Measurements from ENCODE around the gene TARBP2. TPM values are rescaled to one million over a fixed set of nuclear protein-coding genes. Genes with fewer than 3 reads are reported as not detected.
"Not testable (repeated sequence)": the region's sequence is repeated elsewhere in the genome, so short reads cannot be mapped to it uniquely, and the experiment has no call there.

TARBP2 gene
- total RNA-seq, 1 experiment from 2014 or later = 49.6 TPM

DNA sequence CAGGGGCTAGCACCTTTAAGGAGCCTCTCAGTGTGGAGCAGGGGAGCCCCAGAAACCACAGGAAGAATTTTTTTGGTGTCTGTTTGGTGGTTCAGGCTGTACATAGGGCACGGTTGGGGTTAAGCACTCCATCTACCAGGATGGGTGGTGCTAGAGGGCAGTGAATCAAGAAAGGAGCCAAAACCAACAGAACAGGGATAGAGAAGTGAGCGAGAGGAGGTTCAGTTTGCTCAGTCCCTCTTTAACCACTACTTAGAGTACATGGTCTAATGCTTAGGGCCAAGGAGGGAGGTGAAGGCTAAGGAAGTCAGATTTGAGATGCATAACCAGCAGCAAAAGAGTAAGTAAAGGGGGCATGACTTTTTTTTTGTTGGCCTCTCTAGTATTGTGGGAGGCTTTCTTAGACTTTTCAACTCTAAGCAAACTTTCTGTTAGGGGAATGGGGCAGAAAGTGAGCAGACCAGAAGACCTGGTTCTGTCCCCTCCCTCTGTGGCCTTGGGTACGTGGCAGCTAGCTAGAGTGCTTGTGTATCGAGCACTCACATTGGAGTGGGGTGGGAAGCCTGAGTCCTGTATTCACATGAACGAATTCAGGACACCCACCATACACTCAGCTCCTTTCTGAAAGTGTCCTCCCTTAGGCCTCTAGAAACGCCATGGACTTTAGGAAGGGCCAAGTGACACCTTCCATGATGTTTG is 12.8 kb downstream of the TARBP2 start:
- no peak for DNase-seq (ENCODE audit: low read depth)

DNA sequence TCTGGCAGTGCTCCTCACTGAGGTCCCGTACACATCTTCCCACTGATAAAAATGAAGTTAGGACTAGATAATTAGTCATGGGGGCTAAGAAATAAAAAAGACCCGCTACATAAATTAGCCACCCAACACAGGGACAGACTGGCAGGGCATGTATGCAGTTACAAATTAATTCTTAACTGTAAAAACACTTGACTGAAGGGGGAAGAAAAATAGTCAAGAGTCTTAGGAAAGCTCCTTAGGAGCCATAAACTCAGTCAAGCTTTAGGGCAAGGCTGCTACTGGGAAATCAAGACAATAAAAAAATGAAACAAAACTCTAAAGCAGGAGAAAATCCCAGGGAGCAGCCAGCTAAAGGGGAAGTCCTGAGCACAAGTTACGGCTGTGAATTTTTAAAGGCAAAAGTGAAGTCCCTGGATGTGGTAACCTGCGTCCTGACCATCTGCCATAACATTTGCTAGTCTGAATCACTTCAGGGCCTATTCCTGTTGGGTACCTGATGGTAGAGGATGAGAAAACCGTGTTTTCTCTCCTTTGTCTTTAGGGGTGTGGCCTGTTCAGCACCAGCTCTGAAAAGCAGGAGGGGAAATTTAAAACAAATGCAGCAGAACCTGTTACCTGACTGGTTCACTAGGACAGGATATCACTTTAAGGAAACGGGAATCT is 13.7 kb downstream of the TARBP2 start:
- DNase-seq (ENCODE audit: low read depth) = no peak

DNA sequence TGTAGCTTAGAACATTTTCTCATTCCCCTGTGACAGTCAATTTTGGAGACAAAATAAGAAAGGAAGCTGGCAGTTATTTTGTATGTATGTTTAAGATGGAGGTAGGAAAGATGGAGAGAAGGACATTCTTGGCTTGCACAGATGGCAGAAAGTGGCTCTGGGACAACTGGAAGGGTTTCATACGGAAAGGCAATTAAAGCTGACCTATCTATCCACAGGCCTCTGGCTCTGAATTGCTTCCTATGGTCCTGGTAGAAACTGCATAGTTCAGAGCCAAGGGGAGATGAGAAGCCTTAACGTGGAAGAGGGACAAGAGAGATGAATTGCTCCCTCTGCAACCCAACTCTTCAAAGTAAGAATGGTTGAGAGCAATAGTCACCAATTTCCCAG is 14.2 kb downstream of the TARBP2 start:
- DNase-seq (ENCODE audit: low read depth) = no peak

DNA sequence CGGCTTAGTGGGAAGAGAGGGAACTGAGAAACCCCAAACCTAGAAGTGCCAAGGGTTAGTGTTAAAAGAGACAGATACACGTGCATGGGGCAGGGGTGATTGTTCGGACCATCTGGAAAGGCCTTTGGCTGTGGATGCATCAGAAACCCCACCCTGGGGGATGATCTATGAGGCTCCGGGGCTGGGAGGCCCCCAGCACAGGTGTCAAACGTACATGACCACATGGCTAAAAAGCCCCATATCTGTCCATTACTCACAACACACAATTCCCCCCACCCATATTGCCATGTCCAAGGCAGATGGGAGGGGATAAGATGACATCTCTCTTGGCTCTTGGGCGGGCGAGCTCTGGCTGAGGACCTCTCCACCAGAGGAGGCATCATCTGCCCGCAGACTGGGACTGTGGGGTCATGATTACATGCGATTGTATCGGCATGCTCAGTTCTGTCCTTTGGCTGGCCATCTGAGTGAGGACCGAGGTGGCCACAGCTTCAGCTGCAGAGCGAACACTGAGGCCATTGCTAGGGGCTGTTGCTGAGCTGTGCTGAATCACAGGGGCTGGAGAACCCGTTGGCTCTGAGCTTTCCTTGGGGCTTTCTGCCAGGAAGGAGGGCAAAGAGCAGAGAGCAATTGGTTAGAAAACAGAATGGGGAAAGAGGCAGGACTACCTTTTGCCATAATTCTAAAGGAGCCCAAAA is 15.8 kb downstream of the TARBP2 start:
- no peak for DNase-seq (ENCODE audit: low read depth)

DNA sequence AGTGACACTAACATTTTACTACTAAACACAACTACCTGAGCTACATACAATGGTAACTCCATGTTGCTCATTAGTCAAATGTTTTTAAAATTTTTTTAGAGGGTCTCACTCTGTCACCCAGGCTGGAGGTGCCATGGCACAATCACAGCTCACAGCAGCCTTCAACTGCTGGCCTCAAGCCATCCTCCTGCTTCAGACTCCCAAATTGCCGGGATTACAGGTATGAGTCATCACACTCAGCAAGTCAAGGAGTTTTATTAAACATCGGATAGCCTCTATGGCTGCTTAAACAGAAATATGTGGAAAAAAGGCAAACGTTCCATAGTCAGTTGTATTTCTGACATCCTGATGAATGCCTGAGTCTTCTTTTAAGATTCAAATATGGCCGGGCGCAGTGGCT is 17.3 kb downstream of the TARBP2 start:
- DNase-seq (ENCODE audit: low read depth) = no peak

DNA sequence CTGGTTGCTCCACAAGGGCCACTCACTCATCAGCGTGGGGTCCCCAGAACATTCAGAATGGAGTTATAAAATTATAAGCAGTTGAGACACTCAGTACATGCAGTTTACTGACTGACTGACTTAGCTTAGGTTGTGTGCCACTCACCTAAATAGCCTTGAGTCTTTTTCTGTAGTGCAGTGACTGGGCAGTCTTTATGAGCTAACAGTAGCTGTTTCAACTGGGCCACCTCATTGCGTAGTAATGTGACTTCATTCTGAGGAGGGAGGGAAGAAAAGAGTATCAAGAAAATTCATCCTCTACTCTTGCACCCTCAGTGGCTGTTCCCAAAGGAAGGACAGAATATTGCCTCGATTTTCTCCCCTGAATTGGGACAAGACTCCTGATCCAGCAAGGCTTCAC is 22.0 kb downstream of the TARBP2 start:
- DNase-seq (ENCODE audit: low read depth) = no peak

DNA sequence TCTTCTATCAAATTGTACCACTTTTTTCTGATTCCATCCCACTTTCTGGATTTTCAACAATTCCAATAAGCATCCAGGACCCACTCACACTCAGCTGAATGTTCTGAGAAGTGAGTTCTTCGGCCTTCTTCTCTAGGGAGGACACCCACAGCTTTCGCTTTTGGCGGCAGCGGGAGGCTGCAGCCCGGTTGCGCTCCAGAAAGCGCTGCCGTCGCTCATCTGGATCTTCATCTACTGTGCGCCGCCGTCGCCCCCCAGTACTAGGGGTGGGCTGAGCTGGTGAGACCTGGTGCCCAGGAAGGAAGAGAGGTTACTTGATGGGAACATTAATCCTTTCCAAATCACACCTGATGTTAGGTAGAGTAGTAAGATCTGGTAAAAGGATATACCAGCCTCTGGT is 23.4 kb downstream of the TARBP2 start:
- no peak for DNase-seq (ENCODE audit: low read depth)

DNA sequence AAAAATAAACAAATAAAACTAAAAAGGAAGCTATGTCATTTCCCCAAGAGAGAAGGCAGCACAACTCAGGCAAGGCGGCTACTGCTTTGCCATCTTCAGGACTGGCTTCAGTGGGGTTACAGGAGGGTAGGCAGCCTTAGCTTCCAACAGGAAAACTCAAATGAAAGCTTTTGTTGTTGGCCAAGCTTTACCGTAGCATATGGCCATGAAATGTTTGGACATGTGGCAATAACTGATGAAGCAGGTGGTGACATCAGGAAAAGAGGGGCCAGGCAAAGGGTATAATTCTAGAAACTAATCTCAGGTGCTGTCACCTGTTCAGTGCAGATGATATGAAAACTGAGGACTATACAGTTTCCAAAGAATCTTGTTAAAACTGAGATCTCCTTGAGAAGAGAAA is 29.0 kb downstream of the TARBP2 start:
- DNase-seq (ENCODE audit: low read depth) = no peak

DNA sequence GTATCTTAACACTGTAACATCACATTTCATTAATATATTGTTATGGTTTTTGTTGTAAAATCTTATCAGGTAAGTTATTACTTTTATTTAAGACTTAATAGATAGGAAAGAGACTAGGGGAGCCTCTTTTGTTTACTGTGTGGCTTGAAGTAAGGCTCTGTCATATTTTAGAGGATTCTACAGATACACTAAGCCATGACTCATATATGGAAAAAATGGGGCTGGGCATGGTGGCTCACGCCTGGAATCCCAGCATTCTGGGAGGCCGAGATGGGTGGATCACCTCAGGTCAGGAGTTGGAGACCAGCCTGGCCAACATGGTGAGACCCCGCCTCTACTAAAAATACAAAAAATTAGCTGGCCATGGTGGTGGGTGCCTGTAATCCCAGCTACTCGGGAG is 29.8 kb downstream of the TARBP2 start:
- DNase-seq (ENCODE audit: low read depth) = peak; percentile 56

DNA sequence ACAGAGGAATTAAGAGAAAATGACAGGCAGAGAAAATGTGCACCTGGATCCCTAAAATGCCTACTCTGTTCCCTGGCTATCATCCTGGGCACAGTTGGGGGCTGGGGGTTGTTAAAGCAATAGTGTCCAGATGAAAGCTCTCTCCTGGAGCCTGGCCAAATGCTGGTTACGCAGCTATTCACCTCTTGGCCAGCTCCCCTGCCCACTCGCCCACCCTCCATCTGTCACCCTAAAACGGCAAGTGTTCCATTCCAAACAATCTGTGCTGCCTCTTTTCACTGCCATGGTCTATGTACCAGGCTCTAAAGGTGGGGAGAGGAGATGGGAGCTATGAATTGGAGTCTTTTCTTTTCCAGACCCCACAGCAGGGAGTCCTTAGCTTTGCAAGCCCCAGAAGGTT is 30.9 kb downstream of the TARBP2 start:
- DNase-seq (ENCODE audit: low read depth) = no peak

DNA sequence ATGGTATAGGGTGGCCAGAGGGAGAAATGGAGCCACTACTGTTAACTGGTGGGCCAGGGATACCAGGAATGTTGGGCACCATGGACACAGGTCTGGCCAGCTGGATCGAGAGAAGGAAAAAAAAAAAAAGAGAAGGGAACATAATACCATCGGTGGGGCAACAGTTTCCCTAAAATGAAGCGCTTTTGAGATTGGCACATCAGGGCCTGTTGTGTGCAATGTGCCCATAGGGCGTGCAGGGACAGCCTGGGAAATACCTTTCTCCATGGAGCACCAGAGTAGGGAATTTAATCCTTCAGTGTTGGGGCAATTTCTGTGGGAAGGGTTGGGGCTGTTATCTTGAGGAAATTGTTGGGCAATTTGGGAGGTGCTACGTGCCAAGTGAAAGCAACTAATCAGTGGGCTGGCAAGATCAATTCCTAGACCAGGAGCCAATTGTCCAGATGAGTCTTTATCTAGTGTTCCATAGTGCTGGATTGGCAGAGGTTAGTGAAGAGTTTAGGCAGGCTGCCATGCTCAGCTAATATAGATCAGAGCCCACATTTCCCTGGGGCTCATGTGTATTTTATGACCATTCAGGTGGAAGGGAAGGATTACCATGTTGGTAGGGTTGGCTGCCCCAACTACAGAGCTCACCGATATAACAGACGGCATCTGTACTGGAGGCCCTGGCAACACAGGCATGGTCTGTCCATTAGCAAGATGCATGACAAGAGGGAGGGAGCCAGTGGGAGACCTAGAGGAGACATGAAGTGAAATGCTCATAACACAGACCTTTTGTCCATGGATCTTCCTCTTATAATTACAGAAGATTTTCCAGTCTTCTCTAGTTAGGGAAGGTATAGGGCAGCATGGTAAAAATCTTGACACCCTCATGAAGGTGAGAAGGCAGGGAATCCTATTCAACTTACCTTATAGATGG is 31.7 kb downstream of the TARBP2 start:
- no peak for DNase-seq (ENCODE audit: low read depth)

DNA sequence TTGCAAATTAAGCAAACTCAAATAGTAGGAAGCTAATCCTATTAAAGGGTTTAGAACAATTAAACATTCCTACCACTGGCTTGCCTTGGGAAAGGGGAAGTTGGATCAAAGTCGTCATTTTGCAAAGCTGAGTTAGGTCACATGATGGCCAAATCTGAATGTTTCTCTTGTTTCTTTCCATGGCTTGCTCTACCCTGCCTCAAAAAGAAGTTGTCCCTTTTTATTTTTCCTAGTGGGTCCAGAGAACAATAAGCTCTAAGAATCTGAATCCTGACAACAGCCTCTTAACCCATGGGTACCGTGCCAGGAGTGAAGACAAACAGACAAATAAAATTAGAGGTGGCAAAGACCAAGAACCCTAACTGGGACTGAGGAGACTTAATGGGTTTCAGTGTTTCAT is 32.4 kb downstream of the TARBP2 start:
- no peak for DNase-seq (ENCODE audit: low read depth)

DNA sequence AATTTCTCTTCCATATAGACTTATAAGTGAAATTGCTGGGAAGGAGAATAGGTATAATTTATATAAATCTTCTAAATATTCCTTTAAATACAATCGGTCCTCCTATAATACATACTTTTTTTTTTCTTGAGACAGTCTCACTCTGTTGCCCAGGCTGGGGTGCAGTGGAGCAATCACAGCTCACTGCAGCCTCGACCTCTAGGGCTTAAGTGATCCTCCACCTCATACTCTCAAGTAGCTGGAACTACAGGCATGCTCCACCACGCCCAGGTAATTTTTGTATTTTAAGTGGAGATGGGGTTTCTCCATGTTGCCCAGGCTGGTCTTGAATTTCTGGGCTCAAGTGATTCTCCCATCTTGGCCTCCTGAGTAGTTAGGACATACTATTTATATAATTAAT is 35.9 kb downstream of the TARBP2 start:
- no peak for DNase-seq (ENCODE audit: low read depth)

DNA sequence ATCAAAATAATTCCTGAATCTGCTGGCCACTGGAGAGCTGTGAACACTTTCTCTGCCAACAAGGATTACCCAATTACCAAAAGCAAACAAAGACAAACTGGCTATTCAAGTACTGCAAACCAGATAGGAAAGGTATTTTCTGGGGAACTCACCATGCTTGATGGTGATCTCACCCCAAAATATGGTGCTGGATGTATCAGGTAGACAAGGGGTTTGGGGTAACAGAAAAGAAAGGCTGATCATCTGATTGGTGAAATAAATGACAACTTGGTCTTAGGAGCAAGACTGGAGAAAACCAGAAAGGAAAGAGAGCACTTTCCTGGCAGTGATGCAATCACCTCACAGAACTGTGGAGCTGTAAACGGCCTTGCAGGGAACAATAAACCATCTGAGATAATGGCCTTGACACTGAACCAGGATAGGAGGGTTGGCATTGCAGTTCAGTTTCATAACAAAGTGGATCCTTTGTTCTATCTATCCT is 37.2 kb downstream of the TARBP2 start:
- no peak for DNase-seq (ENCODE audit: low read depth)

DNA sequence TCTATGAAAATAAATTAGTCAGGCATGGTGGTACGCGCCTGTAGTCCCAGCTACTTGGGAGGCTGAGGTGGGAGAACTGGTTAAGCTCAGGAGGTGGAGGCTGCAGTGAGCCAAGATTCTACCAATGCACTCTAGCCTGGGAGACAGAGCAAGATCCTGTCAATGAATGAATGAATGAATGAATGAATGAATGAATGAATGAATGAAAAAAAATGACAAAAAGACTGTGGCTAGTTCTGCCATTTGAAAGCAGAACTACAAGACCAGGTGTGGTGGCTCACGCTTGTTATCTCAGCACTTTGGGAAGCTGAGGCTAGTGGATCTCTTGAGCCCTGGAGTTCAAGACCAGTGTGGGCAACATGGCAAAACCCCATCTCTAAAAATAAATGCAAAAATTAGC is 38.4 kb downstream of the TARBP2 start:
- DNase-seq (ENCODE audit: low read depth) = no peak

DNA sequence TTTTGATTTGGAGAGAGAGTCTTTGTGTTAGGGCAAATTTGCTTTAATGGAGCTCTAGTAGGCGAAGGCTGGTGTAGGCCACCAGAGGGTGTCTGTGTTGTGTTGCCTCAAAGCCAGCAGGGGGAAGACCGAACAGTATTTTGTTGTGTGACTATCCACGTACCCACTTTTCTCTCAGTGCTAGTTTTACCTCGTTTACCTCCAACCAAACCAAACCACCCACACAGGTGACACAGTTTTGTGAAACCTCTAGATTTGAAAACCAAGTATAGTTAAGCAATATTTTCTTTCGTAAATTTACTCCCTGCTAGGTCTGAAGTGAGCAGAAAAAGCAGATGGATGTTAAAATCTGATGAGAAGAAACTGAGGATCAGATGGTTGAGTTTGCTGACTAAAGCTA is 42.5 kb downstream of the TARBP2 start:
- DNase-seq (ENCODE audit: low read depth) = peak; percentile 65

DNA sequence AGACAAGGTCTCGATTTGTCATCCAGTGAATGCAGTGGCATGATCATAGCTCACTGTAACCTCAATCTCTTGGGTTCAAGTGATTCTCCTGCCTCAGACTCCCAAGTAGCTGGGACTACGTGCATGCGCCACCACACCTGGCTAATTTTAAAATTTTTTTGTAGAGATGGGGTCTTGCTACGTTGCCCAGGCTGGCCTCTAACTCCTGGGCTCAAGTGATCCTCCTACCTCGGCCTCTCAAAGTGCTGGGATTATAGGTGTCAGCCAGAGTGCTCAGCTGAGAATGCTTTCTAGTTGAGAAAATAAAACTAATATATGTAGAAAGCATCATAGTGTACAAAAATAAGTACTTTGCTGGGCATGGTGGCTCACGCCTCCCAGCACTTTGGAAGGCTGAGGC is 47.3 kb downstream of the TARBP2 start:
- not testable (repeated sequence) for DNase-seq (ENCODE audit: low read depth)

DNA sequence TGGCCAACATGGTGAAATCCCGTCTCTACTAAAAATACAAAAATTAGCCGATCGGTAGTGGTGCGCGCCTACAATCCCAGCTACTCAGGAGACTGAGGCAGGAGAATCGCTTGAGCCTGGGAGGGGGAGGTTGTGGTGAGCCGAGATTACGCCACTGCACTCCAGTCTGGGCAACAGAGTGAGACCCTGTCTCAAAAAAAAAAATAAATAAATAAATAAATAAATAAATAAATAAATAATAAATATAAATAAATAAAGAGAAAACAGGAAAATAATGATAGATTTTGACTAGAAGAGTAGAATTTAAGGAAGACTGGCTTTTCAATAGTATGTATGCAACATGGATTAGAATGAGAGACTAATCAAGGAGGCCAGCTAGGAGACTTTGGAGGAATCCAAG is 49.0 kb downstream of the TARBP2 start:
- not testable (repeated sequence) for DNase-seq (ENCODE audit: low read depth)

DNA sequence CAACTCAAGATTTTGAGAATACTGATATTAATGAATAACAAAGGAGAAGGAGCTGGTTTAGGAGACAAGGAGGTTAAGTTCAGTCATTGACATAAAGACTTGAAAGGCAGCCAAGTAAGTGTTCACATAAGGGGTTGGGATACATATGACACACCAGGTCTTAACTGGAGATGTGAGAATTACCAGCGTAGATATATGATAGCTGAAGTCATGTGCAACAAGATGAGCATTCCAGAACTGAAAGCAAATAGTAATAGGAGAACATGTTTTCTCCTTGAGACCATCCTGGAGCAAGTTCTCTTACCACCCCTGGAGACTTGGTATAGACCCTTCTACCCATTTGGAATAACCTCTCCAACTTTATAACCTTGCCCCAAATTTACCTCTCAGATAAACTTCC is 49.5 kb downstream of the TARBP2 start:
- DNase-seq (ENCODE audit: low read depth) = peak; percentile 23

DNA sequence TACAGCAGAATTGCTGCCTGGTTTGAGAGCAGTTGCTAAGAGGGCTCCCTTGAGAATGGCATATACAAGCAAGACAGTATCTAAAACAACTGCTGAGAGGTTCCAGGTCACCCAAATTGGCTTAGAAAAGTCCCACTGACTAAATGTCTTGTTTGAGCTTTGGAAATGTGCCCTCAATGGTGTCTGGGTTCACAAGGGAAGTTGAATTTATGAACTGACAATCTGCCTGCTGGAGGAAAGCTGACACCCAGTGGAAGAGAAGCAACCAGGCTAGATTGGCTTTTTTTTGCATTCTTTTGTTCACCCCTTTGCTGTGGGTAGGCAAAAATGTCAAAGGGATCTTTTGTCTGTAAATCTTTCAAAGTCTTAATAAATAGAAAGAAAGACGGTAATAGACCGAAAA is 50.8 kb downstream of the TARBP2 start:
- DNase-seq (ENCODE audit: low read depth) = peak; percentile 23
